Measurements from ENCODE around the gene MMP27.

Gene MMP27

GRCh38 chr11:102724904-102725500 lies 19.4 kb upstream of the MMP27 start, which contains the start of gene MMP8:
MMP8 (minus strand) TSS chr11:102724954; CDS start chr11:102724855, 99 bp downstream.
- Histone ChIP-seq H3K4me3 (ENCODE audit: low read length) (no peak within 1 kb of the TSS), H3K27ac (ENCODE audit: low read depth, low read length) (no peak within 1 kb of the TSS), H3K9me3 (ENCODE audit: insufficient read depth, low read depth, low read length) (0 out of 2 replicates have a peak, but pooled peaks cover 4% of the 10 kb centered on the region), H3K9ac (ENCODE audit: low read depth, low read length) (no peak within 1 kb of the TSS), H3K4me1 (ENCODE audit: insufficient read depth, low read length) (no peaks in the 10 kb centered on the region), H3K27me3 (ENCODE audit: insufficient read depth, low read length) (no peaks in the 10 kb centered on the region), H3K36me3 (ENCODE audit: insufficient read depth, low read length) (no peaks in the 10 kb centered on the region)
- WGBS, result 42% methylated on average over 2 of the region's 2 CpGs

GRCh38 chr11:102722821-102723220 lies 17.3 kb upstream of the MMP27 start:
- Histone ChIP-seq H3K4me3 (ENCODE audit: low read length) (no peak overlapping the region), H3K9me3 (ENCODE audit: insufficient read depth, low read depth, low read length) (0 out of 2 replicates have a peak, but pooled peaks cover 4% of the 10 kb centered on the region), H3K4me1 (ENCODE audit: insufficient read depth, low read length) (no peaks in the 10 kb centered on the region), H3K27ac (ENCODE audit: low read depth, low read length) (no peak overlapping the region), H3K27me3 (ENCODE audit: insufficient read depth, low read length) (no peaks in the 10 kb centered on the region), H3K36me3 (ENCODE audit: insufficient read depth, low read length) (no peaks in the 10 kb centered on the region), H3K9ac (ENCODE audit: low read depth, low read length) (no peak overlapping the region)

- no peaks in the 10 kb centered on the region for H3K4me1 ChIP-seq (ENCODE audit: insufficient read depth, low read length)
- H3K27ac ChIP-seq (ENCODE audit: low read depth, low read length), result no peak overlapping the region
- H3K4me3 ChIP-seq (ENCODE audit: low read length), result no peak overlapping the region
- no peaks in the 10 kb centered on the region for H3K27me3 ChIP-seq (ENCODE audit: insufficient read depth, low read length)
- H3K36me3 ChIP-seq (ENCODE audit: insufficient read depth, low read length), result no peaks in the 10 kb centered on the region
- no peak overlapping the region for H3K9ac ChIP-seq (ENCODE audit: low read depth, low read length)
- 0 out of 2 replicates have a peak, but pooled peaks cover 4% of the 10 kb centered on the region for H3K9me3 ChIP-seq (ENCODE audit: insufficient read depth, low read depth, low read length)
- 71% methylated on average over 4 of the region's 4 CpGs for WGBS
These were observed 14.2 kb upstream of the MMP27 start for GRCh38 chr11:102719620-102720277.

DNA sequence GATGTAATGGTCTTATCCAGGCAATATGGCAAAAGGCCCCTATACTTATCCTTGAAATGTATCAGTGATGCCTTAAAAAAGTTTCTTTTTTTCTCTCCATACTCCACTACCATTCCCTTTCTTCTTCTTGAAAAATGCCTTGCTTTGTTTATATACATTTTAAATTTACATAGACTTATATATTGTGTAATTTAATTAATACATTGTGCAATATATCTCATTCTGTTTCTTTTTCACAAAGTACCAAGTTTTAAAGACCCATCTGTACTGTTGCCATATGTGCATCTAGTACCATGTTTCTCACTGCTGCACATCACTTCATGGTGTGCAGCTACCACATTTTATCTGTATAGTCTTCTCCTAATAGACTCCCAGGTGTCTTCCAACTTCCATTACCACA lies 11.7 kb upstream of the MMP27 start:
- Histone ChIP-seq H3K9ac (ENCODE audit: low read depth, low read length) (no peak overlapping the region), H3K9me3 (ENCODE audit: insufficient read depth, low read depth, low read length) (no peaks in the 10 kb centered on the region), H3K4me3 (ENCODE audit: low read length) (no peak overlapping the region), H3K36me3 (ENCODE audit: insufficient read depth, low read length) (no peaks in the 10 kb centered on the region), H3K4me1 (ENCODE audit: insufficient read depth, low read length) (no peaks in the 10 kb centered on the region), H3K27me3 (ENCODE audit: insufficient read depth, low read length) (no peaks in the 10 kb centered on the region), H3K27ac (ENCODE audit: low read depth, low read length) (no peak overlapping the region)

DNA sequence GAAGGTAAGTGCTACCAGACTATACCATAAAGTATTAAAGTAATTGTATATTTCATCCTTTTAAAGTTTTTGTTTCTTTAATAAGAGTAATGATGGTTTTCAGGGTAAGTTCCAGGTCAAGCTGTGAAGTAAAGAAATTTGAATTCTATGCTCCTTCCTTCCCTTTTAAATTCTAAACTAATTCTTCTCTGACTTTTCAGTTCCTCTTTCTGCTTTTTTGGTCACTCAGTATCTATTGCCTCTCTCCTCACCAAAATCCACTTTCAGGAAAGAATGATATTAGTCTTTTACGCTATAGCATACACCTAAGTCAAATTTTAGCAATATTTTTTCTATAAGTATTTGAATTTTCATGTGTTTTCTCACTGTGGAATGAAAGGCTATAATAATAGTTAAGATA lies 11.0 kb upstream of the MMP27 start:
- Histone ChIP-seq H3K27me3 (ENCODE audit: insufficient read depth, low read length) (no peaks in the 10 kb centered on the region), H3K9ac (ENCODE audit: low read depth, low read length) (no peak overlapping the region), H3K27ac (ENCODE audit: low read depth, low read length) (no peak overlapping the region), H3K9me3 (ENCODE audit: insufficient read depth, low read depth, low read length) (no peaks in the 10 kb centered on the region), H3K4me1 (ENCODE audit: insufficient read depth, low read length) (no peaks in the 10 kb centered on the region), H3K36me3 (ENCODE audit: insufficient read depth, low read length) (no peaks in the 10 kb centered on the region), H3K4me3 (ENCODE audit: low read length) (no peak overlapping the region)
- no CpG with 5 or more reads among the region's 1 CpG for WGBS

DNA sequence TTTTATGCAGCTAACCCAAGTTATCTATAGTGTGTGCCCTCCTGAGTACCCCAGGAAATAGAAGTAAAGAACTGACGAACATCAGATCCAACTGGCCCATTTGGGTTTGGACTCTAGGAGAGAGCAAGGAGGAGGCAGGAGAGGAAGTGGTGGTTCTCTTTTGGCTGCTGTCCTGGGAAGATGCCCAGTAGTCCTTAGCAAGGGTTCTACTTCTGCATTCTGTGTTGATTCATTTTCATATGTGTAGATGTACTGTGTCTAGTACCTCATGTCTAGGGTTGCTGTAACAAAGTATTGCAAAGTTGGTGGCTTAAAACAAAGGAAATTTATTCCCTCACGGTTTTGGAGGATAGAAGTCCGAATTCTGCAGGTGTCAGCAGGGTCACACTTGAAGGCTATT lies 6.6 kb upstream of the MMP27 start:
- no peaks in the 10 kb centered on the region for H3K4me1 ChIP-seq (ENCODE audit: insufficient read depth, low read length)
- no peaks in the 10 kb centered on the region for H3K36me3 ChIP-seq (ENCODE audit: insufficient read depth, low read length)
- no peaks in the 10 kb centered on the region for H3K27me3 ChIP-seq (ENCODE audit: insufficient read depth, low read length)
- H3K27ac ChIP-seq (ENCODE audit: low read depth, low read length), result no peak overlapping the region
- H3K4me3 ChIP-seq (ENCODE audit: low read length), result no peak overlapping the region
- WGBS, result 94% methylated on average over 3 of the region's 3 CpGs
- no peak overlapping the region for H3K9ac ChIP-seq (ENCODE audit: low read depth, low read length)
- no peaks in the 10 kb centered on the region for H3K9me3 ChIP-seq (ENCODE audit: insufficient read depth, low read depth, low read length)

DNA sequence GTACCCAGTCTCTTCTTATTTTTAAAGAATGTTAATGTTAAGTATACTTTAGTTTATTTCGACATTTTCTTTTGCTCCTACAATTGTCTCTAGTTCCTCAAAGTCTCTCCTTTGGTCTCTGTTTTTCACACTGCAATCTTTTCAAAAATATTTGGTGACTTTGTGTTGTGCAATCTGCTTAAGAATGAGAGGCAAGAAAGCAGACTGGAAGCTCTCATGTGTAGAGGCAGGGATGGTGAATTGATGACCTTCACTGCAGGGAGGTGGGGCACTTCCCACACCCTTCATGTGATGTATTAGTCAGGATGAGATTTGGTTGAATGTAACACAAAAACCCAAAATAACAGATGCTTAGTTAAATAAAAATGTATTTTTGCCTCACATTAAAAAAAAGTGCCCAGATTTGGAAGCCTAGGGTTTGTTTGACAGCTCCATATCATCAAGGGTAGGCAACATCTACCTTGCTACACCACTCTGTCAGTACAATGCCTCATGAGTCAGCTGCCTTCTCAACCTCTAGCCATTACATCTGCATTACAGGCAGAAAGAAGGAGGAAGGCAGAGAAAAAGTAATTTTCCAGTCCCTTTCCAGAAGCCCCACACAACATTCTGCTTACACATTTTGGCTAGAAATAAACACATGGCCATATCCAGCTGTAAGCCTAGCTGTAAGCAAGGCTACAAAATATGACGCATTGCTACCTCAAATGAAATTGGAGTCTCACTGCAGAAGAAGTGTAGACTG lies 3.8 kb upstream of the MMP27 start:
- 94% methylated on average over 1 of the region's 2 CpGs for WGBS

GRCh38 chr11:102708654-102709053 lies 3.1 kb upstream of the MMP27 start:
- no peak overlapping the region for H3K27ac ChIP-seq (ENCODE audit: low read depth, low read length)
- H3K9me3 ChIP-seq (ENCODE audit: insufficient read depth, low read depth, low read length), result no peaks in the 10 kb centered on the region
- H3K9ac ChIP-seq (ENCODE audit: low read depth, low read length), result no peak overlapping the region
- H3K36me3 ChIP-seq (ENCODE audit: insufficient read depth, low read length), result no peaks in the 10 kb centered on the region
- no peak overlapping the region for H3K4me3 ChIP-seq (ENCODE audit: low read length)
- H3K27me3 ChIP-seq (ENCODE audit: insufficient read depth, low read length), result no peaks in the 10 kb centered on the region
- WGBS, result 90% methylated on average over 4 of the region's 4 CpGs
- H3K4me1 ChIP-seq (ENCODE audit: insufficient read depth, low read length), result no peaks in the 10 kb centered on the region

More for the DNA sequence above, 3.8 kb upstream of the MMP27 start:
- no peaks in the 10 kb centered on the region for H3K9me3 ChIP-seq (ENCODE audit: insufficient read depth, low read depth, low read length)
- no peaks in the 10 kb centered on the region for H3K4me1 ChIP-seq (ENCODE audit: insufficient read depth, low read length)
- H3K9ac ChIP-seq (ENCODE audit: low read depth, low read length), result no peak overlapping the region
- H3K4me3 ChIP-seq (ENCODE audit: low read length), result no peak overlapping the region
- H3K27ac ChIP-seq (ENCODE audit: low read depth, low read length), result no peak overlapping the region
- H3K27me3 ChIP-seq (ENCODE audit: insufficient read depth, low read length), result no peaks in the 10 kb centered on the region
- H3K36me3 ChIP-seq (ENCODE audit: insufficient read depth, low read length), result no peaks in the 10 kb centered on the region

DNA sequence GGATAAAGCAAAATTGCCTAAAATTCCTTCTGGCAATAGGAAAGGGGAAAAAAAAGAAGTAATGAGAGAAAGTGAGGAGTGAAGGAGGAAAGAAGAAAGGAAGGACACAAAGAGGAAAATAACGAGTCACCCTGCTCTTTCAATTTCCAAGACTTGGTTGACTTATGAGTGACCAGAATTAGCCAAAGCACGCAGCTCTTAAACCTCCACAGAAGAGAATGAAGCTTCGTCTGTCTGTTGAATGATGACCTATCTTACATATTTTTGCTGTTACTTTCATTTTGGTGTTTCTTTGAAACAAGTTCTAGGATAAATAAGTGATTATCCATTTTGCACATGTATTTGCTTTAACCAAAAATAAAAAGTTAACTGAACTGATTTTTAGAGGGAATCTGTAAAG lies 728 bp downstream of the MMP27 start:
- Histone ChIP-seq H3K9ac (ENCODE audit: low read depth, low read length) (no peak overlapping the region), H3K36me3 (ENCODE audit: insufficient read depth, low read length) (no peaks in the 10 kb centered on the region), H3K4me1 (ENCODE audit: insufficient read depth, low read length) (no peaks in the 10 kb centered on the region), H3K9me3 (ENCODE audit: insufficient read depth, low read depth, low read length) (no peaks in the 10 kb centered on the region), H3K27me3 (ENCODE audit: insufficient read depth, low read length) (no peaks in the 10 kb centered on the region), H3K4me3 (ENCODE audit: low read length) (no peak overlapping the region), H3K27ac (ENCODE audit: low read depth, low read length) (no peak overlapping the region)
- WGBS, result 88% methylated on average over 3 of the region's 3 CpGs

GRCh38 chr11:102703826-102704493 lies 1.6 kb downstream of the MMP27 start:
- Histone ChIP-seq H3K4me1 (ENCODE audit: insufficient read depth, low read length) (no peaks in the 10 kb centered on the region), H3K4me3 (ENCODE audit: low read length) (no peak overlapping the region), H3K36me3 (ENCODE audit: insufficient read depth, low read length) (no peaks in the 10 kb centered on the region), H3K9me3 (ENCODE audit: insufficient read depth, low read depth, low read length) (no peaks in the 10 kb centered on the region), H3K27ac (ENCODE audit: low read depth, low read length) (no peak overlapping the region), H3K27me3 (ENCODE audit: insufficient read depth, low read length) (no peaks in the 10 kb centered on the region), H3K9ac (ENCODE audit: low read depth, low read length) (no peak overlapping the region)
- 92% methylated on average over 3 of the region's 3 CpGs for WGBS

- 94% methylated on average over 3 of the region's 3 CpGs for WGBS
- Histone ChIP-seq H3K36me3 (ENCODE audit: insufficient read depth, low read length) (no peaks in the 10 kb centered on the region), H3K4me1 (ENCODE audit: insufficient read depth, low read length) (no peaks in the 10 kb centered on the region), H3K9ac (ENCODE audit: low read depth, low read length) (no peak overlapping the region), H3K4me3 (ENCODE audit: low read length) (no peak overlapping the region), H3K27ac (ENCODE audit: low read depth, low read length) (no peak overlapping the region), H3K9me3 (ENCODE audit: insufficient read depth, low read depth, low read length) (no peaks in the 10 kb centered on the region), H3K27me3 (ENCODE audit: insufficient read depth, low read length) (no peaks in the 10 kb centered on the region)
These were observed 10.4 kb downstream of the MMP27 start for GRCh38 chr11:102695201-102695600.
